ENCODE data around the gene SRPRA. TPM values are rescaled to one million over a fixed set of nuclear protein-coding genes. Genes with fewer than 3 reads are reported as not detected.

SRPRA gene
- total RNA-seq, 1 donor from 2014 or later: 110 TPM

DNA sequence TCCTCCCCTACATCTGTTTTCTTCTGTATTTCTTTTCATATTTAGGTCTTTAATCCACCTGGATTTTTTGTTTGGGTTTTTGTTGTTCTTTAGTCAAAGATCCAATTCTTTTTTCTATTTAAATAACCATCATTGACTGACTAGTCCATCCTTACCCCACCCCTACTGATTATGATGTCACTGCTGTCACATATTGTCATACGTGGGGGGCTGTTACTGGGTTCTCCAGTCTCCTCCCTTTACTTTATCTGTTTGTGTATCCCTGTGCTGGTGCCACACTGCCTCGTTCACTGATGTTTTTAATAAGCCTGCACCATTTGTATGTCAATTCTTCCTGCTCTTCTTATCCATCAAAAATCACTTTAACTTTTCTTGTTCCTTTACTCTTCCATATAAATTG lies 28.3 kb upstream of the SRPRA start:
- no peak overlapping the region for H3K4me3 Mint-ChIP-seq (ENCODE audit: unreplicated experiment)
- peaks cover 12% of the 10 kb centered on the region for H3K36me3 Mint-ChIP-seq (ENCODE audit: low read depth)
- H3K4me1 Mint-ChIP-seq (ENCODE audit: low read depth): no peaks in the 10 kb centered on the region
- no peaks in the 10 kb centered on the region for H3K27me3 Mint-ChIP-seq (ENCODE audit: low read depth)
- no peak overlapping the region for H3K27ac Mint-ChIP-seq (ENCODE audit: unreplicated experiment)
- no peaks in the 10 kb centered on the region for H3K9me3 Mint-ChIP-seq (ENCODE audit: low read depth)
- no peak for DNase-seq (ENCODE audit: low spot score)
- TF ChIP-seq, protein P1, sequence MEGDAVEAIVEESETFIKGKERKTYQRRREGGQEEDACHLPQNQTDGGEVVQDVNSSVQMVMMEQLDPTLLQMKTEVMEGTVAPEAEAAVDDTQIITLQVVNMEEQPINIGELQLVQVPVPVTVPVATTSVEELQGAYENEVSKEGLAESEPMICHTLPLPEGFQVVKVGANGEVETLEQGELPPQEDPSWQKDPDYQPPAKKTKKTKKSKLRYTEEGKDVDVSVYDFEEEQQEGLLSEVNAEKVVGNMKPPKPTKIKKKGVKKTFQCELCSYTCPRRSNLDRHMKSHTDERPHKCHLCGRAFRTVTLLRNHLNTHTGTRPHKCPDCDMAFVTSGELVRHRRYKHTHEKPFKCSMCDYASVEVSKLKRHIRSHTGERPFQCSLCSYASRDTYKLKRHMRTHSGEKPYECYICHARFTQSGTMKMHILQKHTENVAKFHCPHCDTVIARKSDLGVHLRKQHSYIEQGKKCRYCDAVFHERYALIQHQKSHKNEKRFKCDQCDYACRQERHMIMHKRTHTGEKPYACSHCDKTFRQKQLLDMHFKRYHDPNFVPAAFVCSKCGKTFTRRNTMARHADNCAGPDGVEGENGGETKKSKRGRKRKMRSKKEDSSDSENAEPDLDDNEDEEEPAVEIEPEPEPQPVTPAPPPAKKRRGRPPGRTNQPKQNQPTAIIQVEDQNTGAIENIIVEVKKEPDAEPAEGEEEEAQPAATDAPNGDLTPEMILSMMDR (IDR thresholded peaks at IDR 0.05): no peak

DNA sequence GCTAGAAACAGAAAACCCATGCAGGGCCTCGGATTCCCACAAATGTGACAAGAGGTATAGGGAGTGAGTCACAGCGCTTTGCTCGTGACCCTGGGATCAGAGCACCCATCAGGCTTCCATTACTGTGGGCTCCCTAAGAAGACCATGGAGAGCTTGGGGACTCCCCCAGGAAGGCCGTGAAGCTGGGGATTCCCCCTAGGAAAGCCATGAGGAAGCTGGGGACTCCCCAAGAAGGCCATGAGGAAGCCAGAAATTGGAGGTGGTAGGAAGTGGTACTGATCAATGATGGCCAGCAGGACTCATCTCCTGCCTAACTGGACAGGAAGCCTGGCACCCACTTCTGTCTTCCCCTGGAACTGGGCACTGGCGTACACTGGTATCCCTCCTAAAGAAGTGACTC lies 25.0 kb upstream of the SRPRA start:
- H3K4me1 Mint-ChIP-seq (ENCODE audit: low read depth): no peaks in the 10 kb centered on the region
- TF ChIP-seq, protein P1 (IDR thresholded peaks at IDR 0.05): no peak
- no peak overlapping the region for H3K27ac Mint-ChIP-seq (ENCODE audit: unreplicated experiment)
- H3K4me3 Mint-ChIP-seq (ENCODE audit: unreplicated experiment): no peak overlapping the region
- no peak for DNase-seq (ENCODE audit: low spot score)
- H3K36me3 Mint-ChIP-seq (ENCODE audit: low read depth): peaks cover 14% of the 10 kb centered on the region
- no peaks in the 10 kb centered on the region for H3K27me3 Mint-ChIP-seq (ENCODE audit: low read depth)
- H3K9me3 Mint-ChIP-seq (ENCODE audit: low read depth): no peaks in the 10 kb centered on the region

DNA sequence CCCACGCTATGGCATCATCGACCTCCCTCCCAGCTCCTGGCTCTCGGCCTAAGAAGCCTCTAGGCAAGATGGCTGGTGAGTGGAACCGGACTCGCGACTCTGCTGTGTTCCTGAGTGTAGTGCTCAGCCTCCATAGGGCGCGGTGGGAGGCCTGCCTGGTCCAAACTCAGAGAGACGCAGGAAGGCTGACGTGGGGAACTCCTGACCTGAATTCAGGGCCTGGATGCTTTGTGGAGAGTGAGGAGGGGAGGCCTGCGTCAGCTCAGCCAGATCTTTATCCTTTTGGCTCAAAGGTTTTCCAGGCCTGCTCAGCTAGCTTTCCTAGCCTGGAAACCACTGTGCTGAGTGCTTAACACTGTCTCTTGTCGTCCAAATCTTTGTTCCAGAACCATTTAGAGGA lies 22.2 kb upstream of the SRPRA start:
- TF ChIP-seq, protein P1 (IDR thresholded peaks at IDR 0.05): no peak
- H3K27me3 Mint-ChIP-seq (ENCODE audit: low read depth): no peaks in the 10 kb centered on the region
- no peaks in the 10 kb centered on the region for H3K4me1 Mint-ChIP-seq (ENCODE audit: low read depth)
- no peak overlapping the region for H3K4me3 Mint-ChIP-seq (ENCODE audit: unreplicated experiment)
- H3K36me3 Mint-ChIP-seq (ENCODE audit: low read depth): peaks cover 12% of the 10 kb centered on the region
- H3K27ac Mint-ChIP-seq (ENCODE audit: unreplicated experiment): no peak overlapping the region
- no peaks in the 10 kb centered on the region for H3K9me3 Mint-ChIP-seq (ENCODE audit: low read depth)
- no peak for DNase-seq (ENCODE audit: low spot score)

DNA sequence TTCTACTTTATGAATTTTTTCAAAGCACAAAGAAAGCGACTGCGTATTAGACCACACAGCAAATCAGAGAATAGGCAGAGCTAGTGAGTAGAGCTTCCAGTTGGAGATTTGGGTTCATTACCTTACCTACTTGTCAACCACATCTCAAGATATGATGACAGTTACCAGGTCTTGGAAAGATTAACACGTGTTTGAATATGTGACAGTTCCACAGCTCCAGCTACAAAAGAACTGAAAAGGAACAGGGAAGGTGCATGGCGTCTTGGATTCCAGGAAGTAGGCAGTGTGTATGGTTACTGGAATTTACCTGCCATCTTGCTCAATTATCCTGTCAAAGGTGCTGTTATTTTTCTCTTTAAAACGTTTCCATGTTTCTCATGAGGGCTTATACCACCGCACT lies 19.5 kb upstream of the SRPRA start:
- Mint-ChIP-seq H3K36me3 (ENCODE audit: low read depth) (peaks cover 7% of the 10 kb centered on the region), H3K4me3 (ENCODE audit: unreplicated experiment) (no peak overlapping the region), H3K4me1 (ENCODE audit: low read depth) (peaks cover 9% of the 10 kb centered on the region), H3K9me3 (ENCODE audit: low read depth) (no peaks in the 10 kb centered on the region), H3K27me3 (ENCODE audit: low read depth) (no peaks in the 10 kb centered on the region), H3K27ac (ENCODE audit: unreplicated experiment) (no peak overlapping the region)
- DNase-seq (ENCODE audit: low spot score): no peak
- TF ChIP-seq, protein P1 (IDR thresholded peaks at IDR 0.05): no peak

DNA sequence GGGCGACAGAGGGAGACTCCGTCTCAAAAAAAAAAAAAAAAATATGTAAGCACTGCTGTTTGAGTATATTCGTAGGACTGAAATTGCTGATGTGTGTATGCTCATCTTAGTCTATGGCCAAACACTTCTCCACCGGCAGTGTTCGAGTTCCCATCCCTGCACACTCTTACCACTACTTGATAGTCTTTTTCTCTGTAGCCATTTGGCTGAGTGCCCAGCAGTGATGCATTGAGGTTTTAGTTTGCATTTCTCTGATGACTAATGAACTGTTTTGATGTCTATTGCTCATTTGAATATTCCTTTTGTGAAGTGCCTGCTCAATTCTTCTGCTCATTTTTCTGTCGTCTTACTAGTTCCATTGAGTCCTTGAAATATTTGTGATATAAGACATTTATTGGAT lies 16.1 kb upstream of the SRPRA start:
- Mint-ChIP-seq H3K36me3 (ENCODE audit: low read depth) (no peaks in the 10 kb centered on the region), H3K9me3 (ENCODE audit: low read depth) (no peaks in the 10 kb centered on the region), H3K27ac (ENCODE audit: unreplicated experiment) (peak overlapping the region; percentile 37), H3K4me3 (ENCODE audit: unreplicated experiment) (no peak overlapping the region), H3K27me3 (ENCODE audit: low read depth) (no peaks in the 10 kb centered on the region), H3K4me1 (ENCODE audit: low read depth) (peaks cover 22% of the 10 kb centered on the region)
- DNase-seq (ENCODE audit: low spot score): no peak
- TF ChIP-seq, protein P1 (IDR thresholded peaks at IDR 0.05): no peak
